ENCODE results near the gene IRF7.

IRF7 gene

DNA sequence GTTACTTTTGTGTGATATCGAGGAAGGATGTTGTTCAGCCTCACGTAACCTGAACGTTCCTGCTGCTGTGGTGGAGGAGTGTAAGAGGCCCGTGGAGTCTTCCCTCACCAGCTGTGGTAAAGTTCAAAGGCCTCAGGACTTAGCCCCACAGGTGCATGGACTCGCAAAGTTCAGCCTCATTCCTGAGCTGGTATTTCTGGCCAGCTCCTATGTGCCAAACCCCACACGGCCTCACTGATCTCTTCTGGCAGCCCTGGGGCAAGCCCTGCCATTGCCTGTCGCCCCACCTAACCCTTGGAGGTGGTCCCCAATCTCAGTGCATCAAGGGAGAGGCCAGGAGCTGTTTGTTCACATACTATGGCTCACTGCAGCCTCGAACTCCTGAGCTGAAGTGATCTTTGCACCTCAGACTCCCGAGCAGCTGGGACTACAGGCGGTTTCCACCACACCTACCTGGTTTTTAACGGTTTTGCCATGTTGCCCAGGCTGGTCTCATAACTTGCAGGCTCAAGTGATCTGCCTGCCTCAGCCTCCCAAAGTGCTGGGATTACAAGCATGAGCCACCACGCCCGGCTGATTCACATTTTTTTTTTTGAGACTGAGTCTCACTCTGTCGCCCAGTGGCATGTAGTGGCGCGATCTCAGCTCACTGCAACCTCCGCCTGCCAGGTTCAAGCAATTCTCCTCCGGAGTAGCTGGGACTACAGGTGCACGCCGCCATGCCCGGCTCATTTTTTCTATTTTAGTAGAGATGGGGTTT, 37.3 kb downstream of the IRF7 start:
- DNase-seq: no peak

DNA sequence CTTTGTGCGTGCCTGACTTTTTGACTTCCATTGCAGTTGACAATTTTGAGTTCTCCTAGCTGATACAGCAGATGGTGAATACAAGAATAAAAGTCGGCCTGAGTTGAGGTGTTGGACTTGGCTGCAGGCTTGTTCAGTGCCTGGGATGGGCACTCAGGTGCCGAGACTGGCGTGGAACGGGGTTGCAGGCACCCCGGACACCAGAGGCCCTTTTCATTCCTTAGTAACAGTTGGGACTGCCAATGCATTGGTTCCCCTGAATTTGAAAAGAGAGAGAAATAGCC, 38.2 kb downstream of the IRF7 start:
- DNase-seq: no peak

DNA sequence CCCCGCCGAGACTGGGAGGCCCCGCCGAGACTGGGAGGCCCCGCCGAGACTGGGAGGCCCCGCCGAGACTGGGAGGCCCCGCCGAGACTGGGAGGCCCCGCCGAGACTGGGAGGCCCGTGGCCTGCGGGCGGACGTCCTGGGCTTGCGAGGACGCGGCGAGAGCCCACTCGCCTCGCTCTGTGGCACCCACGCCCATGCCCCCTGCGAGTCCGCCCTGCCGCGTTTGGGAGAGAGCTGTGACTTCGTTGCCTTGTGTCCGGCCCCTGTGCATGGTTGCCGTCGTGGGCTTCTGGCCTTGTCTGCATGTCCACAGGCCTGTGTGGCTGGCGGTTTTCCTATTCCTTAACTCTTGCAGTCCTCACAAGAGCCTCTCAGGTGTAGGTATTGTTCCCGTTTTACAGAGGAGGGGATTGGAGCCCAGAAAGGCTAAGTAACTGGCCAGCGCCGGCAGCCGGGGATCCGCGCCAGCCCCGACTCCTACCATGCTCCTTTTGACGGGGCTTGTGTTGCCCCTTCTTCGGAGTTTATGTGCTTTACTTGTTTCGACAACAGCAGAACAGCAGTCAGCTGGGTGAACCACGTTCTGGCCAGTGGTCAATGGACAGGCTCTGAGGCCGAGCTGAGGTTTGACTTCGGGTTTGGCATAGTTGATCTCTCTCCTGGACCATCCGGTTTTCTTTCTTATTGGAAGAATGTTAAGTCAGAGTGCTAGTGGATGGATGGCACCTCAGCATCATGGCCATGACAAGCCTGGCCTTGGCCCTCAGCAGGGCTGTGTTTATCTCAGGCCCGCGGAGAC, 38.7 kb downstream of the IRF7 start:
- no peak for DNase-seq

DNA sequence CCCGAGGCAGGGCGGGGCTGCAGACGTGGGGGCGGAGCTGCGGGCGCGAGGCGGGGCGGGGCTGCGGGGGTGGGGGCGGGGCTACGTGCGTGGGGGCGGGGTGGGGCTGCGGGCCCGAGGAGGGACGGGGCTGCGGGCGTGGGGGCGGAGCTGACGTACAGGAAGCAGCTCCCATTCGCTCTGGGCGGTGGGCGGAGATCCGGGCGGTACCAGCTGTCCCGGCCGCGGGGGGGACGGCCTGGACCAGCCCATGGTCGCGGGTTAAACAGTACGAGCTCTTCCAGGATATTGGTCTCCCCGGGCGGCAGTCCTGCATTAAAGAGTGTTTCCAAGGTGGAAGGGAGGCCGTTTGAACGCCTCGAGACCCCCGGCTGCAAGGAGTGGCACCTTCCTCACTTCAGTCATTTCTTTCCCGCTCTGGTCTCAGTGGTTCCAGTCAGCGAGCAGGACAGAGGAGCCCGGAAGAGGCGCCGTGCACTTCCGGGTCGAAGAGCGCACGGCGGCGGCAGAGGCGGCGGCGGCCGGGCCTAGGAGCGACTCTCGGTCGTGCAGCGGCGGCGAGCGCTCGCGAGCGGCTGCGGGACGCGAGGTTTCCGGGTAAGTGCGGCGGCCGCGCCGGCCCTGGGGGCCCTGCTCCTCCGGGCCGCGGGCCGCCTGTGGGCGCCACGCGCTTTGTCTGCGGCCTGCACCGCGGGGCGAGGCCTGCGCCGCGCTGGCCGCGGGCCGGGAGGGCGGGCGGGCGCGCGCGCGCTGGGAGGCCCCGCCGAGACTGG, 39.6 kb downstream of the IRF7 start, which contains the start of gene PHRF1:
Gene PHRF1 (plus strand): TSS at position 475 of the 773 bp plus-strand sequence. CDS start 5,043 bp downstream, outside the sequence.
- peak; percentile 97 for DNase-seq

DNA sequence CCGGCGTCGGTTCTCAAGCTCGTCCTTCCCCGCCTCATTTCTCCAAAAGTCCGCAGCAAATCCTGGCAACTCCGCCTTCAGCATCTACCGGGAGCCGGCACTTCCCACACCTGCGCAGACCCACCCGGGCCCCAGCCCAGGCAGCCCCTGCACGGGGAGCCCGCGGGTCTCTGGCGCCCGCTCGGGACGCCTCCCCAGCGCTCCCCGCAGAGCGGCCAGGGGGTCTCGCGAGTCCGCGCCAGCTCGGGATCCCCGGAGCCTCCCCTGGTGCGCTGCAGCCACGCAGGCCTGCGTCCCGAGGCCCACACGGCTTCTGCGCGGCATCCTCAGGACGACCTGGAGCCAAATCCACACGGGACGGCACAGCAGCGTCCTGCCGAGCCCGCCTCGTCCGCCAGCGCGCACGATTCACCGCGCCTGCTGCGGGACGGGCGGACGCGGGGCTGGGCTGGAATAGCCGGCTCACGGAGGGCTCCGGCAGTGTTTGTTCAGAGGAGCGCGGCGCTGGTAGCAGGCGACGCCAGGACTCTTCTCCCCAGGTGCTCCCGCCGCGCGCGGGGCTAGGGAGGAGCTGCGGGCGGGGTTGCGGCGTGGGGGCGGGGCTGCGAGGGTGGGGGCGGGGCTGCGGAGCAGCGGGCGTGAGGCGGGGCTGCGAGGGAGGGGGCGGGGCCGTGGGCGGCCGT, 40.3 kb downstream of the IRF7 start:
- no peak for DNase-seq

DNA sequence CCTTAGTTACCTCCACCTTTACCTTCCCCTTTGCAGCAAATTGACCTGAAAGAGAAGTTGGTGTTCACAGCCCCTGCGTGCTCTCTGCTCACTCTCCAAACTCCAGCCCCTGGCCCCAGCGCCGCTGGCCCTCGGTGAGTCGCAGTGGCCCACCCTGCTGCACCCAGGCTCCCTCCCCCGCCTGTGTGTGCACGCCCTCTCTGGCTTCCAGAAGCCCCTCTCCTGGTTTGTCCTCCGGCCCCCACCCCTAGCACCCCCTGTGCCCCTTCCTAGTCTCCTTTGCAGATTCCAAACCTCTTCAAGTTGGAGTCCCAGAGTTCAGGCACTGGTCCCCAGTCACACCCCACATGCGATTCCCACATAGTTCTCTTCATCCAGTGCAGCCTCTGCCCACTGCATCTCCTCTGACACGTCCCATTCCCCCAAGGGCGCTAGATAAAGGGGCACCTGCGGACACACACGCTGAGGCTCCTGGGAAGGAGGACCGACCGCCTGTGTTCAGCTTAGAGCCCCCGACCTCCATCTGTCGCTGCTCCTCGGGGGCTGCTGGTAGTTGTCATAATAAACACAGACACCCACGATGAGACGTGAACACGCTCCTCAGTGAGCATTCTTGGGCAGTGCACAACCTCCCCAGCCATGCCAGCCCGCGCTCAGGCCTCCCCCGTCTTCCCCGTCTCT, 41.0 kb downstream of the IRF7 start:
- DNase-seq: no peak

DNA sequence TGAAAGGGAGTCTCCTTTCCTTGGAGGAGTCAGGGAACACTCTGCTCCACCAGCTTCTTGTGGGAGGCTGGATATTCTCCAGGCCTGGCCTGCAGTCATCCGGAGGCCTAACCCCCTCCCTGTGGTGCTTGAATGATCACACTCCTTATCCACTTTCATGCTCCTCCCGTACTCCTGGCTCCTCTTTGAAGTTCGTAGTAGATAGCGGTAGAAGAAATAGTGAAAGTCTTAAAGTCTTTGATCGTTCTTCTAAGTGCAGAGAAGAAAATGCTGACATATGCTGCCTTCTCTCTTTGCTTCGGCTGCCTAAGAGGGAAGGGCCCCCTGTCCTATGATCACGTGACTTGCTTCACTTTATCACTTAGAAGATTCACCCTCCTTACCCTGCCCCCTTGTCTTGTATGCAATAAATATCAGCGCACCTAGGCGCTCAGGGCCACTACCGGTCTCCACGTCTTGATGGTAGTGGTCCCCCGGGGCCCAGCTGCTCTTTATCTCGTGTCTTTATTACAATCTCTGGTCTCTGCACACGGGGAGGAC, 41.6 kb downstream of the IRF7 start:
- DNase-seq: peak; percentile 45

DNA sequence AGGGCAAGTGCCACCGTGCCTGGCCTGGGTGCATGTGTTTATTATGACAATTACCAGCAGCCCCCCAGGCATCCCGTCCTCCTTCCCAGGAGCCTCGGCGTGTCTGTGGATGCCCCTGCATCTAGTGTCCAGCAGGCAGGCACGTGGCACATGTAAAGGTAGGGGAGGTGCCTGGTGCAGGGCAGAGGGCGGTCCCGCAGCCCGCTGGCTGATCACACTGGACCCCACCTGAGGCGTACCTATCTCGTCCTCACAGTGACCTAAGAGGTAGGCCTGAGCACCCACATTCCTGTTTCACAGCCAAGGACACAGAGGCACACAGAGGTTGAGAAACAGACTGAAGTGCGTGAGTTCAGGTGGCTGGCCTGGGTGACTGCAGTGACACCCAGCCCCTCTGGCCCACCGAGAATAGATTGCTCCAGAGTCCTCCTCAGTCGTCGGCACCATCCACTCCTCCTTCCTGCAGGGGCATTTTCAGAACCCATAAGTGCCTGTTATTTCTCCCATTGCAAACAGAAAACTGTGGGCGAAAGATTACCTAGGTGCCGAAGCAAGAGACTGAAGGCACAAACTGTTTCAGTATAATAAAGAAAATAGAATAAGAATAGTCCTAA, 42.5 kb downstream of the IRF7 start:
- no peak for DNase-seq

DNA sequence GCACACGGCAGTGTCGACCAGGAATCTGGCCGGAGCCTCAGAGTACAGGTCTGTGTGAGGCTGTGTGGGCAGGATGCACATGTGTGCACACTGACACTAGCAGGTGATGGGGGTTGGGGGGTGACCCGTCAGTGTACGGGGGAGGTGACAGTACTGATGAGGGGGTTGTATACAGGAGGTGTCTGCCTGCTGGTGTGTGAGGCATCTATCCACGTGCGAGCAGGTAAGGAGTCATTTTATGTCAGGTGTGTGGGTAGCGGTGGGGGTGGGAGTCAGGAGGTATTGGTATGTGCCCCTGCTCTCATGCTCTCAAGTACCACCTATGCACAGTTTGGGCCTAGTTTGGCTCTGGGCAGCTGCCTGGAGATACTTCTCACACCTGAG, 44.0 kb downstream of the IRF7 start:
- no peak for DNase-seq

DNA sequence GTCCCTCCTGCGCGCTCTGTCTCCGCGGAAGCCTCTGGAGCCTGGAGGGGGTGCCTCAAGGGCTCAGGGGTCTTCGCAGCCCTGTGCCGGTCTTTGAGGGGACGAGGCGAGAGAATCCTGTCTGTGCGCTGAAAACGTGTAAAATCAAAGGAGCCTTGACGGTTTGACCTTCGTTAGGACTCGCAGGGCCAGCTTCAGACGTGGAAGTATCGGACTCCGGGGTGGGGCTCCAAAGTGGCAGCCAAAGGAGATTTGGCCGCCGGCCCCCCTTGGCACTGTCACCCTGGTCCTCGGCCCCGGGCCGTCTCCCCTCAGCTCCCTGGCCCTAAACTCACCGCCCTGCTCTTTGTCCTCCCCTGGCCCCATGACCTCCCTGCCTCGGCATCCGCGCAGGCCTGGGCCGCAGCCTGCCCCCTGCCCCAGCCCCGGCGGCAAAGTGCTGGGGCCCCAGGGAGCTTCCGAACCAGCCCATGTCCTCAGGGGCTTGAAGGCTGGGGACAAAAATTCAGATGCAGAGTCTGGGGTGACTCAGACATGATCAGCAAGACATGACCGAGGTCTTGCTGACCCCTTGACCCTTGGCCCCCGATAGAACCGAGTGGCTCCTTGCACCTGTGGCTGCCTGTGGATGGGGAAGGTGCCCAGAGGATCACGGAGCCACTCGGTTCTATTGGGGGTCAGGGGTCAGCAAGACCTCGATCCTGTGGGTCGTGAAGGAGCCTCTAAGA, 46.4 kb downstream of the IRF7 start:
- DNase-seq: no peak

DNA sequence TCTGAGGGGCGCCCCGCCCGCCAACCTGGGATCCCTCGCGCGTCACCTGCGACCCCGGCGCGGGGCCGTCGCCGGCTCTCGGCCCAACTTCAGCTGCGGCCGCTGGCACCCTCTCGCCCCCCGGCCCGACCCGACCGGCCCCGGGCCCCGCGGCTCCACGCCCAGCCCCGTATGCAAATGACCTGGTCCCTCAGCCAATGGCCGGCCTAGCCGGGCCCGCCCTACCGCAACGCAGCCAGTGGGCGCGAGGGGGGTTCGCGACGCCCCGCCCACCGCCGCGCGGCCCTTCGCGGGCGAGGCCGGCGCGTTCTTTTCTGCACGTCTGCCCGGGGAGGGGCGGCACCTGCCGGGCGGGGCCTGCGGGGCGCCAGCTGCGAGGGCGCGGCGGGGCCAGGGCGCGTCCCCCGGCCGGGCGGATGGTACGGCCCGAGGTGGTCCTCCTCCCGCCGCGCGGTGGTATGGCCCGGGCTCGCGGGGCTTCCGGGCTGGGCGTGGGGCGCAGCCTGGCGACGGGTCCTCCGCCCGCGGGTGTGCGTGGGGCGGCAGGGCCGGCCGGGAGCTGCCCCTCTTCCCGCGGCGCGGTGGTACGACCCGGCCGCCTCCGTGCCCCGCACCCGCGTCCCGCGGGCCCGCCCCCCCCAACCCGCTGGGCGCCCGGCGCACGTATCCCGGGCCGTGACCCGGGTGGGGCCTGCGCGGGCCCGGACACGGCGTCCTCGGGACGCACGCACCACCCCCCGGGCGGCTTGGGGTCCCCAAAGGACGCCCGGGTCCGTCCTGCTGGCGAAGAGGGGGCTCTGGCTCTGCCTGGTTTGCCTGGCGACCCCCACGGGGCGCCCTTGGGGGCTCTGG, 47.2 kb downstream of the IRF7 start:
- peak; percentile 96 for DNase-seq

DNA sequence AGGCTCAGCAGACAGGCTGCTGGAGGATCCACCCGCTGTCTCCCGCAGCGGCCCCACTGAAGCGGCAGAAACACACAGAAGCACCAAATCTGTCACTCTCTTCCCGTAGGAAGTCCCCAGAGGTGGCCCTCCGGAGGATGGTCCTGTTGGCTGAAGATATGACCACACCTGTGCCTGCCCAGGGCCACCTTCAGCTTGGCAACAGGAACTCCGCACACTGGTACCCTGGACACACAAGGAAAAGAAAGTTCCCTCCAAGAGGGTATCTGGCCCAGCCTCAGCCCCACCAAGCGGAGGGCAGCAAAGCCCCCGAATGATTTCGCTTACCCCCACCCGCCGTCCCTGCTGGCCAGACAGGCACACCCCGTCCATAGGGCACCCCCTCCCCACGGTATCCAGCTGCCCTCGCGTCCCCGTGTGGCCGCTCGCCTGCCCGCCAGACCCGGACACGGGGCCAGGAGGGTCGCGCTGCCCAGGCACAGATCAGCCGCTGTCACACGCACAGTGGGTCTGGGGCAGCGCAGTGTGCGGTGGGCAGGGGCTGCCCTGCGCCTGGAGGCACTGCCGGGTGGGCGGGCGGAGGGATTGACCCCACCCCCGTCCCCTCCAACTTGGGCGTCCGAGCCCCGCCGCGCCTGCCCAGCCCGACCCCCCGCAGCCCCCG, 48.0 kb downstream of the IRF7 start:
- DNase-seq: no peak

DNA sequence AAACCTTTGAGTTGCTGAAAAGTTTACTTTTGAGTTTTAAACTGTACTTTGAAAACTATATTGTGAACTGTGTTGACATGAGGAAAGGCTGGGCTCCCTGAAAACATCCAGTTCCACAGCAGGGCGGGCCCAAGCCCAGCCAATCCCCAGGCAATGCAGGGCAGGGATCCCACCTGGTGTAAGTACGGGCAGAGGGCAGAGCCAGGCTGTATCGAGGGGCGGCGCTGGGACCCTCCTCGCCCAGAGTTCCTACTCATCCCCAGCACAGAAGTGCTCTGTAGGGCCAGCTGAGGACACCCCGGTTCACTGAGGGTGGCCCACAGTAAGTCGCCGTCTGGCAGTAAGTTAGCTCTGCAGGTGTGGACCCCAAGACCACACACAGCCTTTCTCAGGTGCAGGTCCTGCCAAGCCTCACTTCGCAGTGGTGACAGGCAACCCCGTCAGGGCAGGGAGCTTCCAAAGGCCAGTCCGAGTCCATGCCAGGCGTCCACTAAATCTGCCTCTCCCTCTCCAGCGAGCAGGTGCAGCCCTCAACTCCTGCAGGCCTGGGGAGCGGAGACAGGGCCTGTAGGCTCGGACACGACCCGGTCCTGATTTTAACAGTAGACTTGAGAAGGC, 48.6 kb downstream of the IRF7 start:
- no peak for DNase-seq

DNA sequence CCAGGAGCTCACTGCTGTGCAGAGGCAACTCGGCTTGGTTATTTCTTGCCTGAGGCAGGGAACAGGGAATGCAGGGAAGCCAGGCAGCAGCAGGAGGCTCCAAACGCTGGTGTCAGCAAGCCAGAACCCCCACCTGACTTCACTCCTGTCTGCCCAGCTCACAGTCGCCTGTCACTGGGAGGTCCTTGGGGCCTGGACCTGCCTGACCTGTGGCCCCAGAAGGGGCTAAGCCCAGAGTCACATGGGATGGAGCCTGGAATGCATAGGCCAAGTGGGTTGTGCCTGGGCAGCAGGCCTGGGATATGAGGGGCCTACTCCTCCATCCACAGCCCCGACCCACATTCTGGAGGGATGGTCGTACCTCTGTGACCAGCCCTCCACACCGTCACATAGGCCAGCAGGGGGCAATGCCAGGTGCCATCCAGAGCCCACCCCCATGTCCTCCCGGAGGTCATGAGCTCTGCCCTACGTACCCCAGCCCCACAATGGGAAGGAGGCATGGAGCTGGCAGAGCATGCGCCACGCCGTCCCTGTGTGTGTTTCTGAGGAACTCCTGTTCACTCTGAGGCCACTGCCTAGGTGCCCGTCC, 49.7 kb downstream of the IRF7 start:
- no peak for DNase-seq

DNA sequence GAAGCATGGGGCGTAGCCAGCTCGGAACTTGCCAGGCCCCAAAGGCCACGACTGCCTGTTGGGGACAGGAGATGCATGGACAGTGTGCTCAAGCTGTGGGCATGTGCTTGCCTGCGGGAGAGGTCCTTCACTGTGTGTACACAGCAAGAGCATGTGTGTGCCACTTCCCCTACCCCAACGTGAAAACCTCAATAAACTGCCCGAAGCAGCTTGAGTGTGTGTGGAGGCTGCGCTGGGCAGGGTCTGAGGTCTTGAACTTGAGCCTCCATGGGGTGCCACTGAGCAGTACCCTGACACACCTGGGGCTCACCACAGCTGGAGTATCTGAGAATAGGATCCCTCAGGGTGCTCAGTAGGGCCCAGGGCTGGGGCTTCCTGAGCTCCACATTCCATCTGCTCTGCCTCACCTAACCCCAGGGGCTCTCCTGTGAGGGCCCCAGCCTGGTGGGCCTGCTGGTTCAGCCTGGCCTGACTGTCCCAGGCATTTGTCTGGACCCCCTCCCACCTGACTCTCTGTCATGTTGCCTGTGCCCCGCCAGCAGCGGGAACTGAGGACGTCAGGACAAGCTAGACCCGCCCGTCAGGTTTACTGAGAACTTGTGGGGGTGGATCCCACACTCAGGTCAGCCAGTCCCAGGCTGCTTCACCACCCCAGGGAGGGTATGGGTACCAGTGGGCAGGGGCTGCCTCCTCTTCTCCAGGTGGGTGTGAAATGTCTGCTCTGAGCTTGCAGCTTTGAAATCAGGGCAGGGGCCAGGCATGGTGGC, 51.8 kb downstream of the IRF7 start:
- no peak for DNase-seq

DNA sequence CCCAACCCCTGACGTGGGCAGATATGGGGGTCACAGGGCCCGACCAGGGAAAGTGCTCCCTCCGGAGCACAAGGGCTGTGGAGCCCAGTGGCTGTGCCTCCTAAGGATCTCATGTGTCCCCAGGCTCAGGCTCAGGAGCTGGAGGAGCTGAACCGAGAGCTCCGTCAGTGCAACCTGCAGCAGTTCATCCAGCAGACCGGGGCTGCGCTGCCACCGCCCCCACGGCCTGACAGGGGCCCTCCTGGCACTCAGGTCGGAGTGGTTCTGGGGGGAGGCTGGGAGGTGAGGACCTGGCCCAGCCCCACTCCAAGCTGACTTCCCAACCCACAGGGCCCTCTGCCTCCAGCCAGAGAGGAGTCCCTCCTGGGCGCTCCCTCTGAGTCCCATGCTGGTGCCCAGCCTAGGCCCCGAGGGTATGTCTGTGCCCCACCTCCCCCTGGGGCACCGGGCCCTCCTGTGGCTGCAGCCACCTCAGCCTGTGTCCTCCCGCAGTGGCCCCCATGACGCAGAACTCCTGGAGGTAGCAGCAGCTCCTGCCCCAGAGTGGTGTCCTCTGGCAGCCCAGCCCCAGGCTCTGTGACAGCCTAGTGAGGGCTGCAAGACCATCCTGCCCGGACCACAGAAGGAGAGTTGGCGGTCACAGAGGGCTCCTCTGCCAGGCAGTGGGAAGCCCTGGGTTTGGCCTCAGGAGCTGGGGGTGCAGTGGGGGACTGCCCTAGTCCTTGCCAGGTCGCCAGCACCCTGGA, 52.5 kb downstream of the IRF7 start:
- no peak for DNase-seq

All from hematopoietic multipotent progenitor cell treated with erythropoietin and hydrocortisone succinate and interleukin-3 and kit ligand, for 6 days (in vitro differentiated cells).